ENCODE measurements around the gene KL. TPM values are rescaled to one million over a fixed set of nuclear protein-coding genes. Genes with fewer than 3 reads are reported as not detected.

Gene KL
- polyA plus RNA-seq, 1 of the 3 experiments (the other 2 are of a cell fraction), result 0.02 TPM

- Histone ChIP-seq H3K4me1 (ENCODE audit: control insufficient read depth in 1 of 2, insufficient read depth in 2 of 2, low read depth in 1 of 2, low read length in 1 of 2) (peaks cover 0 to 7% of the 10 kb centered on the region in 2 experiments; a peak in 2 of 4 replicates), H3K4me2 (no peak overlapping the region), H3K79me2 (ENCODE audit: insufficient read depth) (no peaks in the 10 kb centered on the region), H3K9me3 (no peaks in the 10 kb centered on the region), H3K9me2 (no peaks in the 10 kb centered on the region), H3F3A (replicated peaks; ENCODE audit: insufficient read depth) (no peaks in the 10 kb centered on the region), H3K4me3 (ENCODE audit: low read depth in 2 of 2, low read length in 1 of 2) (no peak overlapping the region), H3K27ac (ENCODE audit: low read depth in 2 of 2, low read length in 1 of 2) (no peak overlapping the region), H2AFZ (ENCODE audit: low read depth) (no peak overlapping the region), H3K36me3 (replicated peaks in 1 of 2; ENCODE audit: control insufficient read depth in 1 of 2, insufficient read depth in 2 of 2, low read length in 1 of 2) (no peaks in the 10 kb centered on the region), H3K27me3 (ENCODE audit: insufficient read depth) (no peaks in the 10 kb centered on the region), H3K9ac (no peak overlapping the region), H4K20me1 (ENCODE audit: insufficient read depth) (no peaks in the 10 kb centered on the region)
- WGBS (ENCODE audit: low lambda C conversion rate), result 89% methylated on average over 2 of the region's 2 CpGs
- ChIA-PET CTCF (no interaction called here), POLR2A (no interaction called here)
- DNase-seq, result no peak
- TF ChIP-seq CTCF (IDR thresholded peaks at IDR 0.05) (peak; percentile 34; the same call in 1 of the 2 replicates), REST (IDR thresholded peaks at IDR 0.05; ENCODE audit: low read depth, low read length) (no peak), JUND (IDR thresholded peaks at IDR 0.05) (no peak), YY1 (IDR thresholded peaks at IDR 0.05; ENCODE audit: low read depth) (no peak), FOXJ3 (CRISPR knock-in tag; IDR thresholded peaks at IDR 0.05) (no peak), RAD21 (IDR thresholded peaks at IDR 0.05; ENCODE audit: low read length) (peak; percentile 8; the same call in 1 of the 2 replicates), NRF1 (IDR thresholded peaks at IDR 0.05; ENCODE audit: low read depth, low read length) (no peak), RXRA (IDR thresholded peaks at IDR 0.05; ENCODE audit: borderline replicate concordance, low read depth) (no peak)
Observed at GRCh38 chr13:33069365-33069764, 53.1 kb downstream of the KL start.

- Histone ChIP-seq H4K20me1 (ENCODE audit: insufficient read depth) (no peaks in the 10 kb centered on the region), H3K27ac (ENCODE audit: low read depth in 2 of 2, low read length in 1 of 2) (no peak overlapping the region), H3K4me1 (ENCODE audit: control insufficient read depth in 1 of 2, insufficient read depth in 2 of 2, low read depth in 1 of 2, low read length in 1 of 2) (peaks cover 0 to 15% of the 10 kb centered on the region in 2 experiments; a peak in 2 of 4 replicates), H3K4me3 (ENCODE audit: low read depth in 2 of 2, low read length in 1 of 2) (no peak overlapping the region), H3K4me2 (no peak overlapping the region), H3K9me3 (no peaks in the 10 kb centered on the region), H3K9me2 (no peaks in the 10 kb centered on the region), H2AFZ (ENCODE audit: low read depth) (no peak overlapping the region), H3K36me3 (replicated peaks in 1 of 2; ENCODE audit: control insufficient read depth in 1 of 2, insufficient read depth in 2 of 2, low read length in 1 of 2) (no peaks in the 10 kb centered on the region), H3F3A (replicated peaks; ENCODE audit: insufficient read depth) (no peaks in the 10 kb centered on the region), H3K27me3 (ENCODE audit: insufficient read depth) (no peaks in the 10 kb centered on the region), H3K79me2 (ENCODE audit: insufficient read depth) (no peaks in the 10 kb centered on the region), H3K9ac (no peak overlapping the region)
- no peak for DNase-seq
- ChIA-PET POLR2A (no interaction called here), CTCF (no interaction called here)
- 64% methylated on average over 1 of the region's 2 CpGs for WGBS (ENCODE audit: low lambda C conversion rate)
- TF ChIP-seq CTCF (IDR thresholded peaks at IDR 0.05) (no peak), NRF1 (IDR thresholded peaks at IDR 0.05; ENCODE audit: low read depth, low read length) (no peak), SMC3 (IDR thresholded peaks at IDR 0.05; ENCODE audit: low read depth, low read length) (no peak), ZBTB33 (IDR thresholded peaks at IDR 0.05; ENCODE audit: borderline replicate concordance, low read depth) (no peak), FOXM1 (IDR thresholded peaks at IDR 0.05; ENCODE audit: low read depth) (no peak), TEAD4 (IDR thresholded peaks at IDR 0.05; ENCODE audit: borderline replicate concordance, insufficient read depth) (no peak), FOSL2 (IDR thresholded peaks at IDR 0.05; ENCODE audit: borderline replicate concordance, low read depth) (no peak), RAD21 (IDR thresholded peaks at IDR 0.05; ENCODE audit: low read length) (no peak), USF2 (IDR thresholded peaks at IDR 0.05; ENCODE audit: borderline replicate concordance, low read depth, low read length) (no peak), GATA2 (CRISPR knock-in tag; IDR thresholded peaks at IDR 0.05) (no peak), MAX (IDR thresholded peaks at IDR 0.05; ENCODE audit: low read depth) (no peak)
Observed at GRCh38 chr13:33070713-33071112, 54.5 kb downstream of the KL start.

All from SK-N-SH (cell line).